Upper lobe of right lung (tissue), 1 donor: ENCODE results near the gene IQCH. TPM values are rescaled to one million over a fixed set of nuclear protein-coding genes. Genes with fewer than 3 reads are reported as not detected.

Experiments used
- ATAC-seq: fragments of 200-7000 bp; cut with Tn5 transposase; one replicate; pipeline ENCODE4 v1.9.1; 2020; ENCODE audit warnings: mild to moderate bottlenecking, moderate library complexity
- DNase-seq: peaks from one replicate; pipeline ENCODE4 v3.0.0-alpha.2; 2020
- H3K27ac ChIP-seq: fragments of 200-600 bp; one replicate; pipeline ENCODE4 v1.8.0; 2022
- H3K27me3 ChIP-seq: fragments of 200-600 bp; one replicate; pipeline ENCODE4 v1.8.0; 2022; ENCODE audit warnings: mild to moderate bottlenecking
- H3K36me3 ChIP-seq: fragments of 200-600 bp; one replicate; pipeline ENCODE4 v1.8.0; 2022
- H3K4me1 ChIP-seq: fragments of 200-600 bp; one replicate; pipeline ENCODE4 v1.8.0; 2022
- H3K4me3 ChIP-seq: fragments of 200-600 bp; one replicate; pipeline ENCODE4 v1.8.0; 2022; ENCODE audit warnings: mild to moderate bottlenecking
- H3K9me3 ChIP-seq: fragments of 200-600 bp; one replicate; pipeline ENCODE4 v1.8.0; 2022
- CTCF ChIP-seq: fragments of 200-600 bp; IDR thresholded peaks from one replicate; pipeline ENCODE4 v1.8.0; 2022; ENCODE audit warnings: antibody characterized with exemption
- intact Hi-C: fragments of 100-400 bp; cut with DNase I; formaldehyde crosslinking; loops from one replicate; pipeline ENCODE4 v1.11.0; 2022
- total RNA-seq: library from RNA; stranded (reverse); fragmentation: NEBNext Ultra II Directional; extraction: Animal tissue kit (Norgen Biotek cat#: 25700); gene quantifications from one replicate; pipeline ENCODE4 v1.2.1, GENCODE V29; 2021
- donor health status: DM: no; HTN: yes; CAD: no; lungs with severe emphysema.

IQCH gene
- total RNA-seq, 1 donor from 2014 or later, result 0.93 TPM

DNA sequence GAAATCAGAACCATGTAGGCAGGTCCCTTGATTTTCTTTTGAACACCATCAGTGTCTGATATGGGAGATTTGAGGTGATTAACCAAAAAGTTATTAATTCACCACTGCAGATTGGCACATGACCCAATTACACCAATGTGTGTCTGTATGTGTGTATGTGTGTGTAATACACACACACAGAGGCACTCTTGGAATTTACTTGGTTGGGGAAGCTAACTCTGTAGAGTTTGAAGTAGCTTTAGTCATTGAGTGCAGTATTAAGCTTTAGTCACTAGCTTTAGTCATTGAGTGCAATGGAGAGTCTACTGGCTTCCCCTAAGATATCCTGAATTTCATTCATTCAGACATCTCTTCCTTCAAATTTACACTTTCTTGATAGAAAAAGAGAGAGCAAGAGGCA lies 156.9 kb downstream of the IQCH start:
- intact Hi-C loops, result no loop called here
- TF ChIP-seq CTCF, result no peak

DNA sequence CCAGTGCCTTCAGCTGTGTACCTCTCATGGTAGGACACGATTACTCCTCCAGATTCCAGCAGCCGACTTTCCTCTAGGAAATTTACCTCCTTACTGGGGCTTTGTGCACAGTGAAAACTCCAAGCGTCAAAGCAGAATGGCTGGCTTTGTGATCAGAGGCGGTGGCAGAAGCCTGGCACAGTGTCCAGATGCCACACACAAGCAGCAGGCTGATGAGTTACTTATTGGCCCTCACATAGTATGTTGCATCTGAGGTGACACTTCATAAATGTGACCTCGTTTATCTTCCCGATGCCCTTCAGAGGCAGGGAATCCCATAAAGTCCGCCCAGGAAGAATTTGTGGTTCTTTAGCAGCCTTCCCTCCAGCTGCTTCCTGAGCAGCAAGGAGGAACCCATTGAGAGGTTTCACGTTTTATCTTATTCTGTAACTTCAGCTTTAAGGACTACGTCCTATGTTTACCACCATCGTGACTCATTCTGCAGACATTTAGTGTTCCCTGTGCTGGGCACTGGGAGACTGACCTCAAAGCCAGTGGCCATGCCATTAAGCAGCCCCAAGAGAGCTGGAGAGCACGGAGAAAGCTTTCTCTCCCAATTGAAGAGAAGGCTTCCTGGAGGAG lies 159.3 kb downstream of the IQCH start:
- Histone ChIP-seq H3K4me3 (no peak overlapping the region), H3K9me3 (no peaks in the 10 kb centered on the region), H3K27me3 (no peaks in the 10 kb centered on the region), H3K36me3 (no peaks in the 10 kb centered on the region), H3K4me1 (no peaks in the 10 kb centered on the region), H3K27ac (no peak overlapping the region)
- intact Hi-C loops, result no loop called here
- ATAC-seq (peak; percentile 59), DNase-seq (no peak)
- TF ChIP-seq CTCF, result no peak

More for the DNA sequence above, 156.9 kb downstream of the IQCH start:
- ATAC-seq (no peak), DNase-seq (no peak)
- no peak overlapping the region for H3K27ac ChIP-seq
- no peaks in the 10 kb centered on the region for H3K27me3 ChIP-seq
- no peaks in the 10 kb centered on the region for H3K4me1 ChIP-seq
- H3K4me3 ChIP-seq, result no peak overlapping the region
- H3K9me3 ChIP-seq, result no peaks in the 10 kb centered on the region
- H3K36me3 ChIP-seq, result no peaks in the 10 kb centered on the region

GRCh38 chr15:67415181-67415580 lies 160.6 kb downstream of the IQCH start:
- H3K4me1 ChIP-seq, result no peaks in the 10 kb centered on the region
- H3K4me3 ChIP-seq, result no peak overlapping the region
- no peaks in the 10 kb centered on the region for H3K9me3 ChIP-seq
- H3K36me3 ChIP-seq, result no peaks in the 10 kb centered on the region
- H3K27ac ChIP-seq, result no peak overlapping the region
- intact Hi-C loops, result no loop called here
- DNase-seq (no peak), ATAC-seq (peak; percentile 12)
- TF ChIP-seq CTCF, result no peak
- H3K27me3 ChIP-seq, result no peaks in the 10 kb centered on the region

- no peak for TF ChIP-seq CTCF
- H3K27ac ChIP-seq, result no peak overlapping the region
- no peaks in the 10 kb centered on the region for H3K9me3 ChIP-seq
- no peaks in the 10 kb centered on the region for H3K4me1 ChIP-seq
- intact Hi-C loops, result no loop called here
- no peak overlapping the region for H3K4me3 ChIP-seq
- no peaks in the 10 kb centered on the region for H3K27me3 ChIP-seq
- H3K36me3 ChIP-seq, result no peaks in the 10 kb centered on the region
- ATAC-seq (no peak), DNase-seq (no peak)
These were observed 162.3 kb downstream of the IQCH start for GRCh38 chr15:67416891-67417290.

- Histone ChIP-seq H3K27me3 (no peaks in the 10 kb centered on the region), H3K27ac (no peak overlapping the region), H3K36me3 (no peaks in the 10 kb centered on the region), H3K9me3 (no peaks in the 10 kb centered on the region), H3K4me1 (no peaks in the 10 kb centered on the region), H3K4me3 (no peak overlapping the region)
- ATAC-seq, result no peak
- TF ChIP-seq CTCF, result no peak
- intact Hi-C loops, result no loop called here
- DNase-seq, result no peak
These were observed 165.1 kb downstream of the IQCH start for GRCh38 chr15:67419705-67420104.

GRCh38 chr15:67420137-67420536 lies 165.6 kb downstream of the IQCH start:
- DNase-seq (no peak), ATAC-seq (no peak)
- Histone ChIP-seq H3K9me3 (no peaks in the 10 kb centered on the region), H3K27me3 (no peaks in the 10 kb centered on the region), H3K27ac (no peak overlapping the region), H3K4me3 (no peak overlapping the region), H3K4me1 (no peaks in the 10 kb centered on the region), H3K36me3 (no peaks in the 10 kb centered on the region)
- no peak for TF ChIP-seq CTCF
- intact Hi-C loops, result no loop called here
